SKM-1 (cell line): ENCODE results near the gene EIF6.

Experiments
- DNase-seq: peaks from one replicate; lab custom pipeline; 2025; ENCODE audit not compliant: unreplicated experiment; lab: John Stamatoyannopoulos, UW

The EIF6 gene

DNA sequence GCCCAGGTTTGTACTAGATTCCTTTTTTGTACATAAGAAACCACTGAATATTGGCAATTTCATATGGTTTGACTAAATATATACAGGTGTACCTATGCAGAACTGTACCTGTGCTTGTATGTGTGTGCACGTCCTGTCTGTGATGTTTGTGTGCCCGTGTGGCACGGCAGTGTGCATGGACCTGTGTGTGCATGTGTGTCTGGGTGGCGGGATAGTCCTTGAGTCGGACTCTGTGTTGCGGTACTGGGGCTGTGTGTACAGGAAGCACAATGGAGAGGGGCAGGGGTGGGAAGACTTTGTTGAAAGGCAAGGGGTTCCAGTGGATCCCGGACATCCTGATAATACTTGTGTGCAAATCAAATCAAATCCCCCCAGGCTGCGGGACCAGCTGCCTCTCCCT, 11.1 kb upstream of the EIF6 start:
- DNase-seq, result no peak

DNA sequence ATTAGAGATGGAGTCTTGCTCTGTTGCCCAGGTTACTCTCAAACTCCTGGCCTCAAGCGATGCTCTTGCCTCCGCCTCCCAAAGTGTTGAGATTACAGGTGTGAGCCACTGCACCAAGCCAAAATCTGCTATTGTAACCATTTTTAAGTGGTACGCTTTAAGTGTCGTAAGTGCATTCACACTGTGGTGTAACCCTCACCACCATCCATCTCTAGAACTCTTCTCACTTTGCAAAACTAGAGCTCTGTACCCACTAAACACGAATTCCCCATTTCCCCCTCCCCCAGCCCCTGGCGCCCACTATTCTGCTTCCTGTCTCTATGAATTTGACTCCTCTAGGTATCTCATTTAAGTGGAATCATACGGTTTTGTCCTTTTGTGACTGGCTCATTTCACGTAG, 10.5 kb upstream of the EIF6 start:
- DNase-seq, result no peak

DNA sequence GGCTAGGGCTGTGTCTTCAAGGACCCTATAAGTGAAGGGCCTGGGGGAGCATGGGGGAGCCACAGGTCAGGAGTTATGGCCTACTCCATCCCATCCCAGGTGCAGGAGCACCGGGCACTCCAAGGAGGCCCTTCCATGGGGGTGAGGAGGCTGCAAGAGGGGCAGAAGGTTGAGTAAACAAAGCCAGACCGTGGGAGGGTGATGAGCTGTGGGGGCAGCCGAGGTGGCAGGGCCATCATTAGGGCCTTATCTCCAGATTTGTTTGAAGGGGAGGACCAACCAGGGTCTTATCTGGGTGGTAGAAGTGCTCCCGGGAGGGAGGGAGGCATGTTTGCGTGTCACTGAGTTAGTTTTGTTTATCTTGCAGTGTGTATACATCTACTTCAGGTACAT, 9.7 kb upstream of the EIF6 start:
- no peak for DNase-seq

DNA sequence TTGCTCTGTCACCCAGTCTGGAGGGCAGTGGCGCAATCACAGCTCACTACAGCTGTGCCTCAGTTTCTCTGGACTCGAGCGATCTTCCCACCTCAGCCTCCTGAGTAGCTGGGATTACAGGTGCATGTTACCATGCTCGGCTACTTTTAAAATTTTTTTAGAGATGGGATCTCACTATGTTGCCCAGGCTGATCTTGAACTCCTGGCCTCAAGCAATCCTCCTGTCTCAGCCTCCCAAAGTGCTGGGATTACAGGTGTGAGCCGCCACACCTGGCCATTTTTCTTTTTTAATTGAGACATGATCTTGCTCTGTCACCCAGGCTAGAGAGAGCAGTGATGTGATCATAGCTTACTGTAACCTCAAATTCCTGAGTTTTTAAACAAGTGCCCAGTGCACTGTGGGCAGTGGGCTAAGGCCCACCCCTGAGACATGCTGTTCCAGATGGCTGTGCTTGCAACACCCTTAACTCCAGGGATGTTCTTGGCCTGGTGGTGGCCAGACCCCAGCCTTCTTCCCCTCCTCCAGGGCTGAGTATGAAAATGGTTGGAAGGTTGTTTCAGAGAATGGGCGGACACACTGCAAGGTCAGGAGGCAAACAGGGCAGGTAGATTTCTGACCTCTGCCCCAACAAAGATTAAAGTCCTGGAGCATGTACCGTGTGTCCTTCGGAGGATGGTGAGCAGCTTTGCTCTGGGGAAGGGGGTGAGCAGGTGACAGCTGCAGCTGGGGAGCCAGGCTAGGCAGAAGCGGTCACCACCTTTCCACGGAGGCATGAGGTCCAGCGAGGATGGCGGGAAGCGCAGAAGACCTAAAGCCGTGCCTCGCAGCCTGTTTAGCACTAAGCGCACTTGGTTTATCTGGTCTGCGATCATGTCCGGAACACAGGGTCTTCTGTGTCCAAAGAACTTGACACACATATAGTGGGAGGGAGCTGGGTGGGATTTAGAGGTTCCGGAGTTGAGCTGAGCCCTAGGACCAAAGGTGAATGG, 9.0 kb upstream of the EIF6 start:
- DNase-seq, result no peak

DNA sequence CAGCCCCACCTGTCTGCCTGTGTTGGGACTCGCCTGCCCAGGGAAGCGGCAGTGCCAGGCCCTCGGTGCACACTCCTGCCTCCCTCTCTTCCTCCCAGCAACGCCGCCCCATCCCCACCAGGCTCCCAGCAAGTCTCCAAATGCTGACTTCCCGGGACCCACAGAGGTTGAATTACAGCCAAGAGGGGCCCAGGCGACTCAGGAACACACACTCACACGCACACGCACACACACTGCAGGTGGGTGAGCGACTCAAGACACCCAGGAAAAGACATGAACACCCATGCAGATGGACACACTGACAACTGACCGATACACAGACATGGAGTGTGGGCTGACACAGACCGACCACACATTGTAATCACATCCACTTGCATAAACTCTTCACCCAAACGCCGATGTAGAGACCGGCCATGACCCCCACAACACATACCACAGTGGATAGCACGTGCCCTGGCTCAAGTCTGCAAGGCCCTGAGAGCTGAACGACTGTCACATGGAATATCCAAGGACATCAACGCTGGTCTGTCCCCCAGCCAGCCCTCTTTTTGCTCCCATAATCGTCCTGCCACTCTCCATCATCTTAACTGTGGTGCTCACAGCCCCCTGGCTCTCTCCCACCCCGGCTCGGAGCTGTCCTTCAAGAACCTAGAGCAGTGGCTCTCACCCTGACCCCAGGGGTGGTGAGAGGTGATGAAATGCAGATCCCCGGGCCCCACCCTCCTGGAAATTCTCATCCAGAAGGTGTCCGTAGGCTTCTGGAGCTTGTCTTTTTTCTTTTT, 8.1 kb upstream of the EIF6 start:
- no peak for DNase-seq

DNA sequence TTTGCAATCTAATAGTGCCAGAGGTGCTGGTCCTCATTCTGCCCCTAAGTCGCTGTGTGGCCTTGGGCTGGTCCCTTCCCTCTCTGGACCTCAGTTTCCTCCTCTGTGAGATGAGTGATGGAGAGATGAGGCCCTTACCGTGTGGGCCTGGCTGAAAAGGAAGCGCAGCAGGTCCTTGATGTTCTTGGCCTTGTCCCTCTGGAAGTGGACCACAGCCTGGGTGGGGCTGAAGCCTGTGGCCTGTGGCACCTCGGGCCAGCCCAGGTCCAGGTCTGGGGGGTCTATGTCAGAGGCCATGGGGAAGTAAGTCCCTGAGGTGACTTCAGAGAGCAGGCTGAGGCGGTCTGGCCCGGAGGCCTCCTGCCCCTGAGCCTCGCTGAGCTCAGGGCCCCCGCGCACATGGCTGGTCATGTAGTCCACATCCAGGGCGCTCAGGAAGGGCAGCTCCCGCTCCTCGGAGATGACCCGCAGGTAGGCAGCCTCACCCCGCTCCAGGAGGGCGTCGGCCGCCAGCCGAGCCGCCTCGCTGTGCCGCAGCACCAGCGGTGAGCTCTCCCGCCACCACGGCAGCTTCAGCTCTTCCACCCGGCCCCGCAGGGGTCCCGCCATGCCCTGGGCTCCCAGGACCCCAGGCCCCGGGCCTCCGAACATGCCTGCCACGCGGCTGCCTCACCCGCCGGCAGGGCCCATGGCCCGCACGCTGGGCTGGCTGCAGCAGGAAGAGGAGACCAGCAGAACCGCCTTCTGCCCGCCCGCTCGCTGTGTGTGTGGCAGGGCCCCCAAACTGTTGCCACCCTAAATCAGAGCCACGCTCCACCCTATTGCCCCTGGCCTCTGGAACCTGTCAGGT, 7.3 kb upstream of the EIF6 start, which contains the start of gene FAM83C:
Gene FAM83C (minus strand): TSS at position 772 of the 850 bp plus-strand sequence. CDS start 121 bp downstream, at position 651.
- no peak for DNase-seq

DNA sequence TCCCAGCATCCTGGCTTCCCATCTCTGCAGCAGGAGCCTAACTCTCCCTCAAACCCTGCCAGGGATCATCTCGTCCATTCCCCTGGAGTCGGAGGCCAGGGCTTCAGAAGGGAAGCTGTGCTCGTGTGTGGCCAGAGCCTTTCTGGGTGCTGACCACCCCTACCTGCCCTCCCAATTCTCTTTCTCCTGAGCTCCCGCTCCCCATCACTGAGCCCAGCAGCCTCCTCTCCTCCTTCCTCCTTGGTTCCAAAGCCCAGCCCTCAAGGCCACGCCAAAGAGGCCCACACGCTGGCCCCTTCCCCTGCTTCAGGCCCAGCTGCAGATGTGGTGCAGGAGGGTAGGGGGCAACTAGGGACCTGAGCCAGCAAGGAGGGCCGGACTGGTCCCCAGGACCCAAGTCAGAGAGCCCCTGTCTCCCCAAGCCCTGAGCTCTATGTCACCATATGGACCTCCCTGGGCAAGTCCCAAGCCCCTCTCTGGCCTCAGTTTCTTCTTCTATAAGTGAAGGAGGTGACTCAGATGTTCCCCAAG, 6.4 kb upstream of the EIF6 start:
- DNase-seq, result no peak

DNA sequence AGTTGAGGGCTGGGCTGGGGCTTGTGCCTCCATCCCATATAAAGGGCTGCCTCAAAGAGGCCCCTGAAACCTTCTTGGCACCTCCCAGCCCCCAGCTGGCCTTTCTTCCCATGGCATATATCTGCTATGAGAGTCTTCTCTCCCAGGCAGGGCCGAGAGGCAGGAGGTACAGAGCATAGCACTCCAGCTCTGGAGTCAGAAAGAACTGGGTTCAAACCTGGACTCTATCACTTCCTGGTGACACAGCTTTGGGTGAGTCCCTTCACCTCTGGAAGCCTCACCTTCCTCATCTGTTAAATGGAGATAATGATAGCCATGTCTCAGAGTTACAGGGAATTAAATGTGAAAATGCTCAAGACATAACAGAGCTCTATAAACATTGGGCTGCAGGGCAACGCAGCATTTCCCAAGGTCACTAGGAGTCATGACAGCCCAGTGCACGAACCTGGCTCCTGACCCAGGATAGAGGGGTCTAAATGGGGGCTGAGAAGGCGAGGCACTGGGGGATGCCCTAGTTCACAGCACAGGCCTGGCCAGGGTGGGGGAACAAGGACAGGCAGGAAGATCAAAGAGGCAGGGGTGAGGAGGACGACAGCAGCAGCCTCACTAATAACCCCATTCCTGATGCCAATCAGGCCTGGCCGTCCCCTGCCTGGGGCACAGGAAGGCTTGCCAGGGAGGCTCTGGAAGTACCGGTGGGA, 5.8 kb upstream of the EIF6 start:
- DNase-seq, result no peak

DNA sequence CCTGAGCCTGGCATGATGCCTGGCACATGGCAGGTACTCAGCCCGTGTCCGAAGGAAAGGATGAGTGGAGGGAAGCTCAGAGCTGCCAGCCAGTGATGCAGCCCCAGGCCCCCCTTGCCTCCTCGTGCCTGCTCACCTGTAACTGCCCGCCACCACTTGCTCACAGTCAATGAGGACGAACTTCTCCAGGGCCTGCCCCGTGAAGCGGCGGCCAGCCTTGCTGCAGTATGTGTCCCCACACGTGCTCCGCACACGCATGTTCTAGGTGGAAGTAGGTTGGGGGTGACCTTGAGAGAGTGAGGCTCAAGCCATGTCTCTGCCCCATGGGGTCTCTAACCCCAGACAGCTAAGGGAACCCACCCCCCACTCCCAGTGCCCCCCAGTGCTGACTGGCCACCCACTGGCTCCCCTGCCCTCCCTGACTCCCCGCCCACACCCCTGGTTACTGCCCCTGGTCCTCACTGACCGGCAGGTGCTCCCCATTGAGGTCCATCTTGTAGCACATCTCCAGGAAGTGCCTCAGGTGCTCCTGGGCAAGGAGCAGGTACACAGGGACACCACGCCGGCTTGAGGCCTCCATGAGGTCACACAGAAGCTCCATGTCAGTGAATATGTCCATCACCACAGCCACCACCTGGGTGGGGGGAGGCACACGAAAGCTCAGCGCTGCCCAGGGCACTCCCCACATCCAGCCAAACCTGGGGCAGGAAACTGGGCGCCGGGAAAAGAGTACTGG, 3.9 kb upstream of the EIF6 start:
- no peak for DNase-seq

DNA sequence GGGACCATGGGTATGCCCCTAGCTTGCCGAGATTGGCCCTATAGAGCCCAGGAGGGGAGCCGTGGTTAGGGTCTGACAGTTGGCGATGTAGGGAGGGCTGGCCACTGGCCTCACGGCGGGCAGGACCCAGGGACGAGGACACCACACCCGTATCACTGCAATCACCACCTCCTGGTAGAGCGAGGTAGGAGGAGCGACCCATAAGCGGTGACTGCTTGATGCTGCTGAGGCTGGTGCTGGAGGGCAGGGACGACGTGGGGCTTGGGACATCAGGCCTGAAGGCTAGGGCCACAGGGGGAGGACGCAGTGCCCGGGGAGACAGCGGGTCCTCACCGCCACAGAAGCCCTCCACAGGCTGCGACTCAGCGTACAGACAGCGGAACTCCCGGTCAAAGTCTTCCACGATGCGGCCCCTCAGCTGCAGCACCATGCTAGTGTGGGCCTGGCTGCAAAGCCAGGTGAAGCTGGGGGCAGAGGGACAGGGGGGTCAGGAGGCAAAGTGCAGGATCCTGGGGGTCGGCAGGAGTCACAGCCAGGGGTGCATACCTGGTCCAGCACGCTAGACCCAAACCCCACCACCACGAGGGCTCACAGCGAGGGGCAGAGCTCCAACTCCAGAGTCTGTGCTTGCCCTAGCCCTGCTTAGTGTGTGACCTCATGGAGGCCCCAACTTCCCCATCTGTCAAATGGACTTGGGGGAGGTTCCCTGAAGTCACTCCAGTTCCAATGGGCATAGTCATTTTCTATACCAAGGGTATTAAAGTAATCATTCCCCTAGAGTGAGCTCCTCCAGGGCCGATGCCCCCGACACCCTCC, 3.1 kb upstream of the EIF6 start:
- no peak for DNase-seq

DNA sequence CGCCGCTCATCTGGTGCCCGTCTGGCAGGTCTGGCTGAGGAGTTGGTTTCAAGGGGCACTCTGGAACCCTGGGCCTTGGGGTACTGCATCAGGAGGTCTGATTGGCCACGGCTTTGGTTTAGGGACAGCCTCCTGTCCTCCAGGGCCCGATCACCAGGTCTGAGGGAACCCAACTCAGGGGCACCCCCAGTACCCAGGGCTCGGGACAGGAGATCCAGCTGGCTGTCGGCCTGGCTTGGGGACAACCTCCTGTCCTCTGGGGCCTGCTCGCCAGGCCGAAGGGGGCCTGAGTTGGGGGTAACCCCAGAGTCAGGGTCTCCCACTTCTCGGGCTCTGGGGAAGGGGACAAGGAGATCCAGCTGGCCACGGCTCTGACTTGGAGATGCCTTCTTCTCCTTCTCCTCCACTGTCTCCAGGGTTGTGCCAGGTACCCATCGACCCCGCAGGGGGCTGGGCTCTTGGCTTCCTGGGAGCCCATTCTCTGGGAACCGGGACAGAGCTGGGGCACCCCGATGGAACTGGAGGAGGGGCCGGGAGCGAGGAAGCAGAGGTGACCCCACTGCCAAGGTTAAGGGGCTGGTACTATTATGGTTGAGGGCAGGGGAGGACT, 2.4 kb upstream of the EIF6 start:
- no peak for DNase-seq

DNA sequence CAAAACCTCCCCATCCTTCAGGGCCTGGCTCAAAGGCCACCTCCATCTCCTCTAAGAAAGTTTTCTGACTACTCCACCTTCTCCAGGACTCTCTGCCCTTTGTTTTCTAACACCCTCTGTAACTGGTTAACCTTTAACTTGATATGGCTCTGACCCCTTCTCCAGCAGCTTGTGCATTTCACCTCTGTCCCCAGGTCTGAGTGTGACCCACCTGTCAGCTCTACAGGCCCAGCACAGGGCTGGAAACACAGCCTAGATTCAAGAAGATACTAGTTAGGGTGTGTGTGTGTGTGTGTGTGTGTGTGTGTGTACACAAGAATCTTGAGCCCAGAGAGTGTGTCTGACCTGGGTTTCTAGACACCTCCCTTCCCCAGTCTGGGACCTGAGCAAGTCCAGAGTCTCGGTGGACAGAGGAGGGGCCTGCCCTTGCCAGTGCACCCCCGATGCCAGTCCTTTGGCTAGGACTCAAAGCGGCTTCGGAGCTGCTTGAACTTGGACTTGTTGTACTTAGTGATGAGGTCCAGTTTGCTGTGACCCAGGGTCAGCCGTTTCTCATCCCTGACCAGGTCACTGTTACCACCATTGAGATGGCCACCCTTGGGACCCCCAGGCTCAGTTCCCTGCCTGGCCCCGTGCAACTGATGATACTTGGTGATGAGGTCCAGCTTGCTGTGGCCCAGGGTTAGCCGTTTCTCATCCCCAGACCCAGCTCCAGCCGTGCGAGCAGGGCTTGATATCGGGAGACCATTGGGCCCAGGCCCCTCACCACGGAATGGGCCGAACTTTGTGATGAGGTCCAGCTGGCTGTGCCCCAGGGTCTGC, 1.7 kb upstream of the EIF6 start:
- DNase-seq, result no peak

DNA sequence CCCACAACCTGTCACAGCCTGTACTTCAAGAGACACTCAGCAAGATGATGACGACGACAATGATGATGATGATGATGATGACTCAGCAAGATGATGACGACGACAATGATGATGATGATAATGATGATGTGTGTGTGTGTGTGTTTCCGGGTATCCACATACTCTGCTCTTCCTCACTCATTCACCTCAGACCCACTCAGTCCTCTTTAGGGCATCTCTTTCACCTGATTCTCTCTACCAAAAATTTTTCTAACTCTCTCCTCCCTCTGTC, 1.2 kb upstream of the EIF6 start:
- DNase-seq, result no peak

DNA sequence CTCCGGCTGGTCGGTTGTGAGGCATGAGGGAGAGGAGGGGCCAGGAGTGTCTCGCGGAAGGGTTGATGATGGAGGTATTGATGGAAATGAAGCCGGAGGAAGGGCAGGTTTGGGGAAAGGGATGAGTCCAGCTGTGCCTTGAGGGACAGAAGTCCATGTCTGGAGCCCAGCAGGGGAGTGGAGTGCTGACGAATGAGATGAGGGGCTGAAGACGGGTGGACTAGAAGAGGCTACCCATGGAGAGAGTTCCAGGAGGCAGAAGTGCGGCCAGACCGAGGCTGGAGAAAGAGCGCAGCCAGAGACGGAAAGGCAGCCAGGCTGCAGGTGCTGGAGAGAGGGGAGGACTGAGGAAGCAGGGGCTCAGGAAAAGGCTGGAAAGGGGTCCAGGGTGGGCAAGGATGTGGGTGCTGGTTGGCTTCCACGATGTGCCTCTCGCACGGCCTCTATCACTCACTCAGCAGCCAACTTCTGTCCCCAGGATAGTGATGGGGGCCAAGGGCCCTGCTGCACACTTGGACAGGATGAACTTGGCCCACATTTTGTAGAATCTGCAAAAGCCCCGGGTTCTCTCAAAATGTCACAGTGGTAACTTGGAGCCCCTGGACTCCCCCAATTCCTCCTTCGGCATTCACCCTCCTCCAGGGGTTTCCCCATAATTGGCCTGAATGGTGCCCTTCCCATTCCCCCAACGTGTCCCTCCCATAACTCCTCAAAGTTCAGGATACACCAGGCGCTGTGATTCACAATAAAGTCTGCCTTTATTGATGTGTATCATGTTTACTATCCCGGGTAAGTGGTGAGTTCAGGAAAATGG, 627 bp upstream of the EIF6 start:
- no peak for DNase-seq

DNA sequence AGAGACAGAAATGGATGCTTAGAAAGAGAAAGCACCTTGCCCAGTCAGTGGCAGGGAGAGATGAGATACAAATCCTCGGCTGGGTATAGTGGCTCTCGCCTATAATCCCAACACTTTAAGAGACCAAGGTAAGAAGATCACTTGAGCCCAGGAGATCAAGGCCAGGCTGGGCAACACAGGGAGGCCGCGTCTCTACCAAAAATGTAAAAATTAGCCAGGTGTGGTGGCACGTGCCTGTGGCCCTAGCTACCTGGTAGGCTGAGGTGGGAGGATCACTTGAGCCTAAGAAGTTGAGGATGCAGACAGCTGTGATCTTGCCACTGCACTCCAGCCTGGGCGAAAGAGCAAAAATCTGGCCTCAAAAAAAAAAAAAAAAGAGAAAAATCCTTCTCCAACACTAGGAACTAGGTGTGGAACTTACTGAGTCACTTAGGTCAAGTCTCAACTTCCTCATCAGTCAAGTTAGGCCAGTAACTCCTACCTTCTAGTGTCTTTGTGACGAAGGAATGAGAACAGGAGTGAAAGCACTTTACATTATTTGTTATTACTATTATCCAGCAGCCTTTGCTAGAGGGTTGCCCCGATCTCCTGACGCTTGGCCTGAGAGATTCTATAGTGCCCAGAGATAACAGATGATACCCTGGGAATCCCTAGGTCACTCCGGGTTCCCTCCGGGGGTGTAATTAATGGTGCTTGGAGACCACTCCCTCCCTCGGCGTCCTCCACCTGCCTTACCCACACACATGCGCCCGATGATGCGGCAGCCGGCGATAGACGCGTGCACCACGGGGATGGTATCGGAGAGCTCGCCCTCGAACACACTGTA, 918 bp downstream of the EIF6 start:
- no peak for DNase-seq

DNA sequence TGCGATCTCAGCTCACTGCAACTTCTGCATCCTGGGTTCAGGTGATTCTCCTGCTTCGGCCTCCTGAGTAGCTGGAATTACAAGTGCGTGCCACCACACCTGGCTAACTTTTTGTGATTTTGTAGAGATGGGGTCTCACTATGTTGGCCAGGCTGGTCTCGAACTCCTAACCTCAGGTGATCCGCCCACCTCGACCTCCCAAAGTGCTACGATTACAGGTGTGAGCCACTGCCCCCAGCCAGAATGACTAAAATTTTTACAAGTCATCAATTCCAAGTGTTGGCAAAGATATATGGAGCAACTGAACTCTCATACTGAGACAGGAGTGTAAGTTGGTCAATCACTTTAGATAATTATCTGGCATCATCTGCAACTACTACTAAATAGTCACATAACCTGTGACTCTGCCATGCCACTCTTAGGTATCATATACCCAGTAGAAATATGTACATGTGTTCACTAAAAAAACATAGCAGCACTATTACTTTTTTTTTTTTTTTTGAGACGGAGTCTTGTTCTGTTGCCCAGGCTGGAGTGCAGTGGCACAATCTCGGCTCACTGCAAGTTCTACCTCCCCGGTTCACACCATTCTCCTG, 3.0 kb downstream of the EIF6 start:
- no peak for DNase-seq
